HEK293 (cell line): ENCODE results near the gene DXO.

Source experiments
- CTCF ChIA-PET: fragments of 350-600 bp; formaldehyde crosslinking; extraction: SDS; loops from one replicate; lab custom pipeline; 2021; ENCODE audit warnings: antibody characterized with exemption; lab: Yijun Ruan, JAX
- POLR2A ChIA-PET: fragments of 300-600 bp; formaldehyde crosslinking; extraction: SDS; loops from one replicate; lab custom pipeline; 2020; ENCODE audit warnings: antibody characterized with exemption, inconsistent platforms; lab: Yijun Ruan, JAX
- H3K27ac ChIP-seq: fragments of 200-500 bp; sonication (Bioruptor generic); 2 replicates; pipeline ENCODE4 v1.5.1; 2014; ENCODE audit warnings: low read depth, low read length, control low read depth, inconsistent platforms; ENCODE audit errors: extremely low read depth
- H3K36me3 ChIP-seq, 2 experiments: fragments of 200-500 bp in 1 of 2; sonication (Bioruptor generic) in 1 of 2; 1 replicate in 1 of 2; 2 replicates in 1 of 2; pipeline ENCODE4 v1.5.1; 2014 to 2017; ENCODE audit warnings: inconsistent platforms in 2 of 2, low read length in 2 of 2; ENCODE audit not compliant: control insufficient read depth in 2 of 2, insufficient read depth in 1 of 2
- H3K4me1 ChIP-seq: fragments of 200-500 bp; sonication (Bioruptor generic); 2 replicates; pipeline ENCODE4 v1.5.1; 2014; ENCODE audit warnings: mild to moderate bottlenecking, low read length, inconsistent platforms; ENCODE audit not compliant: control insufficient read depth, insufficient read depth
- H3K4me3 ChIP-seq: 2 replicates; pipeline ENCODE4 v1.5.1; 2011; ENCODE audit warnings: low read depth, mild to moderate bottlenecking, control low read depth, low read length, moderate library complexity
- H3K9me3 ChIP-seq: fragments of 200-500 bp; sonication (Bioruptor generic); 2 replicates; pipeline ENCODE4 v1.5.1; 2014; ENCODE audit warnings: low read depth, low read length, inconsistent platforms; ENCODE audit not compliant: control insufficient read depth, insufficient read depth
- BCL11A ChIP-seq: fragments of 450-650 bp; formaldehyde crosslinking; IDR thresholded peaks from 2 replicates; pipeline ENCODE4 v1.5.1; 2016; ENCODE audit warnings: low read depth, missing biosample characterization, missing genetic modification characterization
- EGR2 ChIP-seq: fragments of 450-650 bp; formaldehyde crosslinking; IDR thresholded peaks from 2 replicates; pipeline ENCODE4 v1.5.1; 2016; ENCODE audit warnings: low read depth, missing biosample characterization, missing genetic modification characterization
- FEZF1 ChIP-seq: fragments of 450-650 bp; formaldehyde crosslinking; IDR thresholded peaks from 2 replicates; pipeline ENCODE4 v1.5.1; 2016; ENCODE audit warnings: missing biosample characterization, missing genetic modification characterization
- KLF8 ChIP-seq: fragments of 450-650 bp; formaldehyde crosslinking; IDR thresholded peaks from 2 replicates; pipeline ENCODE4 v1.5.1; 2016; ENCODE audit warnings: missing biosample characterization, missing genetic modification characterization
- MEIS1 ChIP-seq: sonication (generic); formaldehyde crosslinking; IDR thresholded peaks from 2 replicates; pipeline ENCODE4 v1.8.1; 2022; ENCODE audit warnings: missing genetic modification reagents, mild to moderate bottlenecking, borderline replicate concordance
- SCRT1 ChIP-seq: fragments of 450-650 bp; formaldehyde crosslinking; IDR thresholded peaks from 2 replicates; pipeline ENCODE4 v1.5.1; 2016; ENCODE audit warnings: missing biosample characterization, missing genetic modification characterization, borderline replicate concordance
- ZBTB8A ChIP-seq: fragments of 450-650 bp; formaldehyde crosslinking; IDR thresholded peaks from 2 replicates; pipeline ENCODE4 v1.5.1; 2016; ENCODE audit warnings: missing biosample characterization, missing genetic modification characterization
- ZFP37 ChIP-seq: fragments of 450-650 bp; formaldehyde crosslinking; IDR thresholded peaks from 2 replicates; pipeline ENCODE4 v1.5.1; 2016; ENCODE audit warnings: missing biosample characterization, missing genetic modification characterization
- ZFP69B ChIP-seq: fragments of 450-650 bp; formaldehyde crosslinking; IDR thresholded peaks from 2 replicates; pipeline ENCODE4 v1.5.1; 2016; ENCODE audit warnings: missing biosample characterization, missing genetic modification characterization
- ZNF19 ChIP-seq: fragments of 450-650 bp; formaldehyde crosslinking; IDR thresholded peaks from 2 replicates; pipeline ENCODE4; 2016; ENCODE audit warnings: missing biosample characterization, missing genetic modification characterization, low read depth
- ZNF2 ChIP-seq: fragments of 450-650 bp; formaldehyde crosslinking; IDR thresholded peaks from 2 replicates; pipeline ENCODE4 v1.5.1; 2016; ENCODE audit warnings: missing biosample characterization, missing genetic modification characterization
- ZNF335 ChIP-seq: fragments of 450-650 bp; formaldehyde crosslinking; conservative IDR thresholded peaks from 2 replicates; pipeline ENCODE4 v1.5.1; 2016; ENCODE audit warnings: missing biosample characterization, missing genetic modification characterization
- ZNF37A ChIP-seq: fragments of 450-650 bp; IDR thresholded peaks from 2 replicates; pipeline ENCODE4 v1.5.1; 2018; ENCODE audit warnings: missing biosample characterization, missing genetic modification characterization
- ZNF544 ChIP-seq: fragments of 450-650 bp; formaldehyde crosslinking; IDR thresholded peaks from 2 replicates; pipeline ENCODE4 v1.5.0; 2017; ENCODE audit warnings: missing biosample characterization, missing genetic modification characterization
- ZNF548 ChIP-seq: fragments of 450-650 bp; formaldehyde crosslinking; IDR thresholded peaks from 2 replicates; pipeline ENCODE4 v1.5.1; 2016; ENCODE audit warnings: missing biosample characterization, missing genetic modification characterization
- ZNF558 ChIP-seq: fragments of 450-650 bp; formaldehyde crosslinking; IDR thresholded peaks from 2 replicates; pipeline ENCODE4 v1.5.1; 2016; ENCODE audit warnings: missing biosample characterization, missing genetic modification characterization
- ZNF624 ChIP-seq: fragments of 450-650 bp; formaldehyde crosslinking; IDR thresholded peaks from 2 replicates; pipeline ENCODE4 v1.5.1; 2017; ENCODE audit warnings: missing biosample characterization, missing genetic modification characterization
- ZNF777 ChIP-seq: fragments of 450-650 bp; formaldehyde crosslinking; IDR thresholded peaks from 2 replicates; pipeline ENCODE4 v1.5.1; 2017; ENCODE audit warnings: missing biosample characterization, missing genetic modification characterization, borderline replicate concordance
- TF ChIP-seq, protein P1 (sequence below): fragments of 450-650 bp; IDR thresholded peaks from 2 replicates; pipeline ENCODE4 v1.5.1; 2018; ENCODE audit warnings: missing biosample characterization, missing genetic modification characterization
- TF ChIP-seq, protein P2 (sequence below): fragments of 450-650 bp; formaldehyde crosslinking; IDR thresholded peaks from 2 replicates; pipeline ENCODE4 v1.5.1; 2016; ENCODE audit warnings: missing biosample characterization, missing genetic modification characterization
- TF ChIP-seq, protein P3 (sequence below): fragments of 450-650 bp; formaldehyde crosslinking; IDR thresholded peaks from 2 replicates; pipeline ENCODE4 v1.5.1; 2016; ENCODE audit warnings: missing biosample characterization, missing genetic modification characterization
- TF ChIP-seq, protein P4 (sequence below): fragments of 450-650 bp; formaldehyde crosslinking; IDR thresholded peaks from 2 replicates; pipeline ENCODE4 v1.5.1; 2016; ENCODE audit warnings: missing biosample characterization, missing genetic modification characterization, borderline replicate concordance
- TF ChIP-seq, protein P5 (sequence below): fragments of 450-650 bp; formaldehyde crosslinking; optimal IDR thresholded peaks from 2 replicates; pipeline ENCODE3; 2016; ENCODE audit warnings: missing biosample characterization, mild to moderate bottlenecking, missing genetic modification characterization

The DXO gene

DNA sequence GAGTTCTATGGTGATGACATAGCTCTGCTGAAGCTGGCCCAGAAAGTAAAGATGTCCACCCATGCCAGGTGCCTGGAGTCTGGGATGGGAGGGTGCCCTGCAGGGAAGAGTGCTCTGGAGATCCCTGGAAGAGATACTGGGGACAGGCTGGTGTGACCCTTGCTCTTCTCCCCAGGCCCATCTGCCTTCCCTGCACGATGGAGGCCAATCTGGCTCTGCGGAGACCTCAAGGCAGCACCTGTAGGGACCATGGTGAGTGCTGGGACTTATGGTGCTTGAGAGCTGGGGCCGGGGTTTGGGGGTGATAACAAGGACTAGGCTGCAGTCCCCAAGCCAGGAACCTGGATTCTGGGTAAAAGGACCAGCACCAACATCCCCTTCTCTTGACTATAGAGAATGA is 28.2 kb downstream of the DXO start:
- H3K27ac ChIP-seq: no peak overlapping the region
- CTCF ChIA-PET: interaction anchor here (7.7 kb wide), 1 partner anchor 8 kb away, joined by 70 read pairs; no protein-coding TSS in a partner anchor

GRCh38 chr6:31940256-31940664 is 31.7 kb downstream of the DXO start:
- TF ChIP-seq, protein P1, sequence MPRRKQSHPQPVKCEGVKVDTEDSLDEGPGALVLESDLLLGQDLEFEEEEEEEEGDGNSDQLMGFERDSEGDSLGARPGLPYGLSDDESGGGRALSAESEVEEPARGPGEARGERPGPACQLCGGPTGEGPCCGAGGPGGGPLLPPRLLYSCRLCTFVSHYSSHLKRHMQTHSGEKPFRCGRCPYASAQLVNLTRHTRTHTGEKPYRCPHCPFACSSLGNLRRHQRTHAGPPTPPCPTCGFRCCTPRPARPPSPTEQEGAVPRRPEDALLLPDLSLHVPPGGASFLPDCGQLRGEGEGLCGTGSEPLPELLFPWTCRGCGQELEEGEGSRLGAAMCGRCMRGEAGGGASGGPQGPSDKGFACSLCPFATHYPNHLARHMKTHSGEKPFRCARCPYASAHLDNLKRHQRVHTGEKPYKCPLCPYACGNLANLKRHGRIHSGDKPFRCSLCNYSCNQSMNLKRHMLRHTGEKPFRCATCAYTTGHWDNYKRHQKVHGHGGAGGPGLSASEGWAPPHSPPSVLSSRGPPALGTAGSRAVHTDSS: peak; percentile 75
- 0 out of 2 replicates have a peak, but pooled peaks have one; percentile 22 for TF ChIP-seq FEZF1 (tag by site-specific recombination)
- no peak for TF ChIP-seq MEIS1 (CRISPR knock-in tag)
- peak; percentile 43 for TF ChIP-seq ZNF335 (tag by site-specific recombination)
- no peak for TF ChIP-seq ZNF544 (tag by site-specific recombination)
- no peaks in the 10 kb centered on the region for H3K36me3 ChIP-seq
- ChIA-PET POLR2A (interaction anchor here (1.1 to 2.6 kb wide), 3 partner anchors 10 to 32 kb away, joined by 5 to 17 read pairs (median 5); partner anchors contain the start of gene DXO), CTCF (interaction anchor here (0.5 to 7.7 kb wide), 5 partner anchors 10 to 356 kb away, joined by 3 to 70 read pairs (median 3); no protein-coding TSS in a partner anchor)
- H3K4me3 ChIP-seq: no peak overlapping the region
- peaks cover 5% of the 10 kb centered on the region; the same call in 1 of the 2 replicates for H3K4me1 ChIP-seq
- H3K9me3 ChIP-seq: no peaks in the 10 kb centered on the region
- H3K27ac ChIP-seq: no peak overlapping the region

More for the DNA sequence above, 28.2 kb downstream of the DXO start:
- no peaks in the 10 kb centered on the region for H3K36me3 ChIP-seq
- TF ChIP-seq ZNF548 (tag by site-specific recombination): no peak
- TF ChIP-seq, protein P2, sequence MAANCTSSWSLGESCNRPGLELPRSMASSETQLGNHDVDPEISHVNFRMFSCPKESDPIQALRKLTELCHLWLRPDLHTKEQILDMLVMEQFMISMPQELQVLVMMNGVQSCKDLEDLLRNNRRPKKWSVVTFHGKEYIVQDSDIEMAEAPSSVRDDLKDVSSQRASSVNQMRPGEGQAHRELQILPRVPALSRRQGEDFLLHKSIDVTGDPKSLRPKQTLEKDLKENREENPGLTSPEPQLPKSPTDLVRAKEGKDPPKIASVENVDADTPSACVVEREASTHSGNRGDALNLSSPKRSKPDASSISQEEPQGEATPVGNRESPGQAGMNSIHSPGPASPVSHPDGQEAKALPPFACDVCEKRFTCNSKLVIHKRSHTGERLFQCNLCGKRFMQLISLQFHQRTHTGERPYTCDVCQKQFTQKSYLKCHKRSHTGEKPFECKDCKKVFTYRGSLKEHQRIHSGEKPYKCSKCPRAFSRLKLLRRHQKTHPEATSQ (tag by site-specific recombination): no peak
- no peak for TF ChIP-seq ZFP69B (tag by site-specific recombination)
- no peak for TF ChIP-seq ZNF2 (tag by site-specific recombination)
- no peak for TF ChIP-seq ZNF19
- TF ChIP-seq KLF8 (tag by site-specific recombination): no peak
- TF ChIP-seq BCL11A: no peak
- no peak for TF ChIP-seq ZFP37 (tag by site-specific recombination)
- TF ChIP-seq ZNF37A: no peak
- TF ChIP-seq, protein P3, sequence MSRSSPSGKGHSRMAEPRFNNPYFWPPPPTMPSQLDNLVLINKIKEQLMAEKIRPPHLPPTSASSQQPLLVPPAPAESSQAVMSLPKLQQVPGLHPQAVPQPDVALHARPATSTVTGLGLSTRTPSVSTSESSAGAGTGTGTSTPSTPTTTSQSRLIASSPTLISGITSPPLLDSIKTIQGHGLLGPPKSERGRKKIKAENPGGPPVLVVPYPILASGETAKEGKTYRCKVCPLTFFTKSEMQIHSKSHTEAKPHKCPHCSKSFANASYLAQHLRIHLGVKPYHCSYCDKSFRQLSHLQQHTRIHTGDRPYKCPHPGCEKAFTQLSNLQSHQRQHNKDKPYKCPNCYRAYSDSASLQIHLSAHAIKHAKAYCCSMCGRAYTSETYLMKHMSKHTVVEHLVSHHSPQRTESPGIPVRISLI (tag by site-specific recombination): no peak
- H3K4me1 ChIP-seq: peaks cover 5% of the 10 kb centered on the region; the same call in 1 of the 2 replicates
- H3K4me3 ChIP-seq: no peak overlapping the region
- H3K9me3 ChIP-seq: no peaks in the 10 kb centered on the region
- POLR2A ChIA-PET: interaction anchor here (1.1 kb wide), 1 partner anchor 28 kb away, joined by 3 read pairs; the partner anchor contains the start of gene DXO

- Histone ChIP-seq H3K9me3 (no peaks in the 10 kb centered on the region), H3K4me1 (peaks cover 5% of the 10 kb centered on the region; the same call in 1 of the 2 replicates), H3K27ac (no peak overlapping the region), H3K36me3 (no peaks in the 10 kb centered on the region), H3K4me3 (no peak overlapping the region)
- POLR2A ChIA-PET: no interaction called here
- CTCF ChIA-PET: interaction anchor here (0.7 to 2.1 kb wide), 5 partner anchors 12 to 105 kb away, joined by 3 to 10 read pairs (median 3); no protein-coding TSS in a partner anchor
- no peak for TF ChIP-seq ZBTB8A (tag by site-specific recombination)
- no peak for TF ChIP-seq ZNF624 (tag by site-specific recombination)
- TF ChIP-seq ZNF558: no peak
- no peak for TF ChIP-seq EGR2 (tag by site-specific recombination)
- no peak for TF ChIP-seq SCRT1
- no peak for TF ChIP-seq ZNF777 (tag by site-specific recombination)
- TF ChIP-seq, protein P4, sequence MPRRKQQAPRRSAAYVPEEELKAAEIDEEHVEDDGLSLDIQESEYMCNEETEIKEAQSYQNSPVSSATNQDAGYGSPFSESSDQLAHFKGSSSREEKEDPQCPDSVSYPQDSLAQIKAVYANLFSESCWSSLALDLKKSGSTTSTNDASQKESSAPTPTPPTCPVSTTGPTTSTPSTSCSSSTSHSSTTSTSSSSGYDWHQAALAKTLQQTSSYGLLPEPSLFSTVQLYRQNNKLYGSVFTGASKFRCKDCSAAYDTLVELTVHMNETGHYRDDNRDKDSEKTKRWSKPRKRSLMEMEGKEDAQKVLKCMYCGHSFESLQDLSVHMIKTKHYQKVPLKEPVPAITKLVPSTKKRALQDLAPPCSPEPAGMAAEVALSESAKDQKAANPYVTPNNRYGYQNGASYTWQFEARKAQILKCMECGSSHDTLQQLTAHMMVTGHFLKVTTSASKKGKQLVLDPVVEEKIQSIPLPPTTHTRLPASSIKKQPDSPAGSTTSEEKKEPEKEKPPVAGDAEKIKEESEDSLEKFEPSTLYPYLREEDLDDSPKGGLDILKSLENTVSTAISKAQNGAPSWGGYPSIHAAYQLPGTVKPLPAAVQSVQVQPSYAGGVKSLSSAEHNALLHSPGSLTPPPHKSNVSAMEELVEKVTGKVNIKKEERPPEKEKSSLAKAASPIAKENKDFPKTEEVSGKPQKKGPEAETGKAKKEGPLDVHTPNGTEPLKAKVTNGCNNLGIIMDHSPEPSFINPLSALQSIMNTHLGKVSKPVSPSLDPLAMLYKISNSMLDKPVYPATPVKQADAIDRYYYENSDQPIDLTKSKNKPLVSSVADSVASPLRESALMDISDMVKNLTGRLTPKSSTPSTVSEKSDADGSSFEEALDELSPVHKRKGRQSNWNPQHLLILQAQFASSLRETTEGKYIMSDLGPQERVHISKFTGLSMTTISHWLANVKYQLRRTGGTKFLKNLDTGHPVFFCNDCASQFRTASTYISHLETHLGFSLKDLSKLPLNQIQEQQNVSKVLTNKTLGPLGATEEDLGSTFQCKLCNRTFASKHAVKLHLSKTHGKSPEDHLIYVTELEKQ (tag by site-specific recombination): no peak
- TF ChIP-seq, protein P5, sequence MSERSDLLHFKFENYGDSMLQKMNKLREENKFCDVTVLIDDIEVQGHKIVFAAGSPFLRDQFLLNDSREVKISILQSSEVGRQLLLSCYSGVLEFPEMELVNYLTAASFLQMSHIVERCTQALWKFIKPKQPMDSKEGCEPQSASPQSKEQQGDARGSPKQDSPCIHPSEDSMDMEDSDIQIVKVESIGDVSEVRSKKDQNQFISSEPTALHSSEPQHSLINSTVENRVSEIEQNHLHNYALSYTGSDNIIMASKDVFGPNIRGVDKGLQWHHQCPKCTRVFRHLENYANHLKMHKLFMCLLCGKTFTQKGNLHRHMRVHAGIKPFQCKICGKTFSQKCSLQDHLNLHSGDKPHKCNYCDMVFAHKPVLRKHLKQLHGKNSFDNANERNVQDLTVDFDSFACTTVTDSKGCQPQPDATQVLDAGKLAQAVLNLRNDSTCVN (tag by site-specific recombination): no peak
Measured at GRCh38 chr6:31935823-31936222, 36.1 kb downstream of the DXO start.
